T-helper 9 cell (primary cell): ENCODE results near the gene DNAAF1.
"Not testable (repeated sequence)": the region's sequence is repeated elsewhere in the genome, so short reads cannot be mapped to it uniquely, and the experiment has no call there.

Experiments
- DNase-seq: peaks from one replicate; pipeline ENCODE4 v3.0.0-alpha.2; 2020

Gene DNAAF1

GRCh38 chr16:84186685-84187437 is 41.8 kb downstream of the DNAAF1 start, which contains the start of gene TAF1C:
Gene TAF1C (minus strand): TSS chr16:84187057. CDS start chr16:84184988, 2,069 bp downstream.
- peak; percentile 88 for DNase-seq

GRCh38 chr16:84190731-84191388 is 45.8 kb downstream of the DNAAF1 start, which contains the start of gene ADAD2:
Gene ADAD2 (plus strand): TSS chr16:84191157. CDS start chr16:84191231, 74 bp downstream.
- DNase-seq: no peak

- DNase-seq: no peak
Measured at GRCh38 chr16:84191466-84191865, 46.4 kb downstream of the DNAAF1 start.

DNA sequence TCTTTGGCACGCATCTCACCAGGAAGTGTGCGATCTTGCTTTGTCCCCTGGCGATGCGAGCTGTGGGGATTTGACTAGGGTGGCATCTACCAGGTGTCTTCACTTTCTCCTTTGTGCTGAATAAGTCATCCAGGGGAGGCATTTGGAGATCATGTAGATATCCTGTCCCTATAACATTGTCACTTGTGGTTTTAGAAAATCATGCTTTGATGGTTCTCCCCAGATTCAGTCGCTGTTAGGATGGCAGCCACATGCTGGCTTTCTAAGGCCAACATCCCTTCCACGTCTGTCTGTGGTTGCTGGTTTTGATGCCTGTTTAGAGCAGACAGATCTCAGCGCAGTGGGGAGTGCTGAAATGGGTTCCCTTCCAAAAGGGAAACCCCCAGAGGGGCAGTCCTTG is 48.4 kb downstream of the DNAAF1 start:
- DNase-seq: no peak

DNA sequence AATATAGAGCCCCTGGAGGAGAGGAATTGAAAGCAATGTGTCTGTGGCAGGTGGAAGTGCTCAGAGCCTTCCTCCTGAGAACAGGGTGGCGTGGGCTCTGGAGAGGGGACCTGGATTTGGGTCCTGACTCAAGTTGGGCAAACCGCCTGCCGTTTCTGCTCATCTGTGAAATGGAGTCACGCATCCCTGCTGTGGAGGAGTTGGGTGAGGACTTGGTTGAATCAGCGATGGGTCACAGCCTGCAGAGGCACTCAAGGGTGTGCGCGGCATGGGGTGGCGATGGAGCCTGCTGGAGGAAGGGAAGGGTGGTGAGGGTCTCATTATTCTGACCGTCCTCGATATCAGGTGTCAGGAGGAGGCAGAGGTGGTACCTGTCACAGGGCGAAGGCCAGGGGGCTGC is 48.9 kb downstream of the DNAAF1 start:
- no peak for DNase-seq

GRCh38 chr16:84194470-84195200 is 49.5 kb downstream of the DNAAF1 start:
- DNase-seq: peak; percentile 16

DNA sequence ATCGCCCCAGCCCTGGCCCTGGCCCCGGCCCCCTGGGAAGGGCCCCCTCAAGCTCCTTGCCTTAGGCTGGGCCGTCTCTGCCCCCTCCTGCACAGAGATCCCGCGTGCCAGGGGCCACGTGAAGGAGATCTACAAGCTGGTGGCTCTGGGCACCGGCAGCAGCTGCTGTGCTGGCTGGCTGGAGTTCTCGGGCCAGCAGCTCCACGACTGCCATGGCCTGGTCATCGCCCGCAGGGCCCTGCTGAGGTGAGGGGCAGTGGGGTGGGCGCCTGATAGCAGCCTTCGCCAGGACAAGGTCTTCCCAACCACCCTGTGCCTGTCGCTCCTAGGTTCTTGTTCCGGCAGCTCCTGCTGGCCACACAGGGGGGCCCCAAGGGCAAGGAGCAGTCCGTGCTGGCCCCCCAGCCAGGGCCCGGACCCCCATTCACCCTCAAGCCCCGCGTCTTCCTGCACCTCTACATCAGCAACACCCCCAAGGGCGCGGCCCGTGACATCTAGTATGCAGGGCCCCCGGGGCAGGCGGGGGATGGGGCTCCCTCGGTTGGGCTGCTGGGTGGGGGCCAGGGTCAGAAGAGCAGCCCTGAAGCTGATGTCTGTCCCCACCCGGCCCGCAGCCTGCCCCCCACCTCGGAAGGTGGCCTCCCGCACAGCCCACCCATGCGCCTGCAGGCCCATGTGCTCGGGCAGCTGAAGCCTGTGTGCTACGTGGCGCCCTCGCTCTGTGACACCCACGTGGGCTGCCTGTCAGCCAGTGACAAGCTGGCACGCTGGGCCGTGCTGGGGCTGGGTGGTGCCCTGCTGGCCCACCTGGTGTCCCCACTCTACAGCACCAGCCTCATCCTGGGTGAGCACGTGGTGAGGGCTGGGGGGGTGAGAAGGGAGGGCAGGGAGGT is 50.3 kb downstream of the DNAAF1 start:
- DNase-seq: no peak

DNA sequence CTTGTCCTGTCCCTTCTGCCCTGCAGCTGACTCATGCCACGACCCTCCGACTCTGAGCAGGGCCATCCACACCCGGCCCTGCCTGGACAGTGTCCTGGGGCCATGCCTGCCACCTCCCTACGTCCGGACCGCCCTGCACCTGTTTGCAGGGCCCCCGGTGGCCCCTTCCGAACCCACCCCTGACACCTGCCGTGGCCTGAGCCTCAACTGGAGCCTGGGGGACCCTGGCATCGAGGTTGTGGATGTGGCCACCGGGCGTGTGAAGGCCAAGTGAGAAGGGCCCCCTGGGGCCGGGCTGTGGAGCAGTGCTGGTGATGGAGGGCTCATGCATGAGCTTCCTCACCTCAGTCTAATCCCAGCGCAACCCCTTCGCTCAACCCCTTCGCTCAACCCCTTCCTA is 51.0 kb downstream of the DNAAF1 start:
- no peak for DNase-seq

DNA sequence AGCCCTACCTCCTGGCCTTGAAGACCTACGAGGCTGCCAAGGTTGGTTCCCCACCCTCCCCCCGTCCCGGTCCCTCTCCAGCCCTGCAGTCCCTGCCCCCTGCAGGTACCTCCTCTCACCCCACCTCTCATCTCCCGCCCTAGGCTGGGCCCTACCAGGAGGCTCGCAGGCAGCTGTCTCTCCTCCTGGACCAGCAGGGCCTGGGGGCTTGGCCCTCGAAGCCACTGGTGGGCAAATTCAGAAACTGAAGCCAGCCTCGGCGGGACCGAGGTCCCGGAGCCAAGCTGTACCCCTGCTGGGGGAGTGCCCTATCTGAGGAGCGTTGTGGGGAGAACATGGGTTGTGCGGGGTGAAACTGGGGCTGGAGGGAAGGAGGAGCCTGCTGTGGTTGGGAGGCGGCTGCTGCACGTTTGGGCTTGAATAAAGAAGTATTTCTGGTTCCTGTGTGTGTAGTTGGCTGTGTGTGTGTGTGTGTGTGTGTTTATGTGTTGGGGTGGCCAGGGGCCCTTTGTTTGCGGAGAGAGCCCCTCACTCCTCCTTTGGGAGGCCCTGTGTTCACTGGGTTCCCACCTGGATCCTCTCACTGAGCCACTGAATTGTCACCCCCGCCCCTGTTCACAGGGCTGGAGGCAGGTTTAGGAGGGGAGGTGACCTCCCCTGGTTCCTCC is 51.8 kb downstream of the DNAAF1 start:
- DNase-seq: no peak

- no peak for DNase-seq
Measured at GRCh38 chr16:84197466-84198128, 52.5 kb downstream of the DNAAF1 start.

GRCh38 chr16:84198401-84198800 is 53.3 kb downstream of the DNAAF1 start:
- no peak for DNase-seq

DNA sequence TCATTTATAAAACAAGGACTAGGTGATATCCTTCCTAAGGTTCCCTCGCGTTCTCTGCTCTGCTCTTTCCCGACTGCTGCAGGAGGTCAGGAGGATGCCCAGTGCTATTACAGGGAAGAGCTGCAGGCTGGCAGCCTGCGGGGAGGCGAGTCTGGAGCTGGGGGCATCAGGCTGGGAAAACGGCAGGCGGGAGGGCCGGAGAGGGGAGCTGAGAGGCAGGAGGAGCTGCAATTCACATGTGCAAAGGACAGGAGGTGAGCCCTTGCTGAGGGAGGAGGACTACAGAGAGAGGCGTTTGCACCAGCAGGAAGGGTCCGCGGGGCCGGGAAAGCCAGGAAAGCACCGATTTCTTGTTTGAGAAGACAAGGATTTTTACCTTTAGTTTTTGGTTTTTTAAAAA is 54.0 kb downstream of the DNAAF1 start:
- no peak for DNase-seq

DNA sequence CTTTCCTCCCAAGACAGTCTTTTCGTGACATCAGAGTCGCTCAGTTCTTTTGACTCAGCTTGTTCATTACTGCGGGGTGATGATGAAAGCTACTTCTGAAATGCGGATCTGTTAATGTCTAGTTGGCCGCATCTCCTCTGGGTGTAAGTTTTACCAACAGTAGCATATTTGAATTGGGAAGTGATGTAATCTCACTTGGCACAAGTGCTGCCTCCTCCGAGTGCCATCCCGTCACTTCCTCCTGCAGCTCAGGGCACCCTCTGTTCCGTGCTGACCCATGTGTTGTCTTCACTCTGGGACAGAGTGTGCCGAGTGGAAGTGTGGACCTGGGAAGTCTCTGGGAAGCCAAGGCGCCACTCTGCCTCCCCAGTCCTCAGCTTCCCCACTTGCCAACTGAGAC is 54.8 kb downstream of the DNAAF1 start:
- DNase-seq: no peak

GRCh38 chr16:84204551-84204950 is 59.4 kb downstream of the DNAAF1 start:
- DNase-seq: not testable (repeated sequence)

- not testable (repeated sequence) for DNase-seq
Measured at GRCh38 chr16:84205123-84205522, 60.0 kb downstream of the DNAAF1 start.

DNA sequence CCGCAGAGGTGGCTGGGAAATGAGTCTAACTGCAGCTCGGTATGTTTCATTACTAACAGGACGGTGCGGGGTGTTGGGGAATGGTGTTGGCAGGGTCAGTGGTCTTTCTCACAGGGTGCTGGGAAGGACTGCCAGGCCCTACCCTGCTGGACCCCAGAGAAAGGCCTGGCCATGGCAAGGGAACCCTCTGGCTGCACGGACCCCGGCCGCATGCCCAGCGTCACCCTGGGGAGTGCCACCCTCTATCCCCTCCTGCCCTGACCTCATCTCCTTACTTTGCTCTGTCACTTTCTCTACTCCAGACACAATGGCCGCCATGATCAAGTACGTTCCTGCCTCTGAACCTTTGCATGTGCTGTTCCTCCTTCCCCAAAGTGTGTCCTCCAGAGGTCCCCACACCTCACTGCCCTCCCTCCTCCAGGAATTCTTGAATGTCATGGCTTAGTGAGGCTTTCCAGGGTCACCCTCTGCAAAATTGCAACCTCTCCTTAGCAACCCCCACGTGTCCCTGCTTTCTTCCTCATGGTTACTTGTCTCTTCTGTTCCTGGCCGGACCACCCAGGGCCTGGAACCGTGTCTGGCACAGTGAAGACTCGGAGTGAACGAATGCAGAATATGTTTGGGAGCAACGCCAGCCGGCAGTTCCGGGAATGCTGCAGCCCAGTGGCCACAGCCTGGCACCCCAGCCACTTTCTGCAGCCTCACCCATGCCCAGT is 61.0 kb downstream of the DNAAF1 start:
- no peak for DNase-seq

DNA sequence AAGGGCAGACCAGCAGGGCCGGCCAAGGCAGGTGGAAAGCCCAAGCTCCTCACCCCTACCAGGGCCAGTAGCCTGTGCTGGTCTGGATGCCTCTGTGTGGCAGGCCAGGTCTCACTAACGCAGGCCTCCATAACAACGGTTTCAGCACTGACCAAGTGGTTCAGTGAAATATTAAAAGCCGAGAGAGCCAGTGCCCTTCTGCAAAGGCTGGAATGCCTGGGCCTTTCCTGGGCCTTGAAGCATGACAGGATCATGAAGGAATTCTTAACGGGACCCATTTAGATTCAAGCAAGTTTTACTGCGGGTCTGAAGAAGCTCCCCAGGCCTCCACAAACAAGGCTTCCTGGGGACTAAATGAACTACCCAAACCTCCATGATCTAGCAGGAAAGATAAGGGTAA is 62.1 kb downstream of the DNAAF1 start:
- DNase-seq: no peak

DNA sequence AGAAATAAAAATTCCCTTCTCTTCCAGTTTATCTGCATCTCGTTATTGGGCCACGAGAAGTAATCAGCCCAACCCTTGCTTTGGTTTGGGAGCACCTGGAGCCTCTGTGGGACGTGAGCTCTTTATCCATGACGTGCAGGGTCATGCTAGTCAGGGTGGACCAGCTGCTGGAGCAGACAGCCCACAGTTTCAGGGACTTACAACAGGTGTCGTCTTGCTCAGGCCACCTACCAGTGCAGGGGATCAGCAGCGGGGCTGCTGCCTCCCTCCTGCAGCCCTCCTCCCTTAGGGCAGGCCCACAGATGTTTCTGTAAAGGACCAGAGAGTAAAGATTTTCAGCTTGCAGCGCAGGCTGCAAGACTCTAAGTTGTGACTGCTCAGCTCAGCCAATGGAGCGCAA is 62.8 kb downstream of the DNAAF1 start:
- no peak for DNase-seq

GRCh38 chr16:84209989-84210388 is 64.9 kb downstream of the DNAAF1 start:
- DNase-seq: no peak

DNA sequence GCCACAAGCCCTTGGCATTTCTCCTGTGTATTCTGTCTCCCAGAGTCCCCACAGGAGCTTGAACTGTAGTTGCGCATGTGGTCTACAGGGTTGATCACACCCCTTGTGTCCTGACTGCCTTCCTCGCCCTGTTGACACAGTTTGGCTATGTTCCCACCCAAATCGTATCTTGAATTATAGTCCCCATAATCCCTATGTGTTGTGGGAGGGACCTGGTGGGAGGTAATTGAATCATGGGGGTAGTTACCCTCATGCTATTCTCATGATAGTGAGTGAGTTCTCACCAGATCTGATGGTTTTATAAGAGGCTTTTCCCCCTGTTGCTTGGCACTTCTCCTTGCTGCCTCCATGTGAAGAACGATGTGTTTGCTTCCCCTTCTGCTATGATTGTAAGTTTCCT is 67.0 kb downstream of the DNAAF1 start:
- DNase-seq: no peak

GRCh38 chr16:84212631-84213030 is 67.5 kb downstream of the DNAAF1 start:
- no peak for DNase-seq
